IMR-90 (cell line): ENCODE measurements around the gene MED26. TPM values are rescaled to one million over a fixed set of nuclear protein-coding genes. Genes with fewer than 3 reads are reported as not detected.
A peak's percentile ranks its signal among the peaks of the same experiment; 100 is the strongest.

Experiments
- ATAC-seq: fragments of 200-7000 bp; cut with Tn5 transposase; 2 replicates; pipeline ENCODE4 v1.9.1; 2020; ENCODE audit warnings: low read depth, mild to moderate bottlenecking, moderate library complexity
- BruUV-seq: library from RNA; stranded (reverse); fragments of 400-500 nt; replicated peaks from 2 replicates; lab custom pipeline; 2021; lab: Mats Ljungman, UMichigan
- CTCF ChIA-PET: fragments of 300-600 bp; formaldehyde crosslinking; extraction: SDS; loops from one replicate; lab custom pipeline; 2021; ENCODE audit warnings: antibody characterized with exemption; lab: Yijun Ruan, JAX
- POLR2A ChIA-PET: fragments of 300-600 bp; sonication (Branson Sonifier 250); formaldehyde crosslinking; loops from one replicate; lab custom pipeline; 2022; ENCODE audit warnings: antibody characterized with exemption; ENCODE audit not compliant: unreplicated experiment; lab: Charles Lee
- DNase-seq: peaks from one replicate; pipeline ENCODE4 v3.0.0; 2013
- H2AFZ ChIP-seq: replicated peaks from 2 replicates; pipeline ENCODE3; 2013; ENCODE audit warnings: low read length, mild to moderate bottlenecking; ENCODE audit not compliant: poor library complexity
- H2AK5ac ChIP-seq: 2 replicates; pipeline ENCODE4 v1.6.1; 2013; ENCODE audit warnings: low read depth, low read length, inconsistent platforms
- H2AK9ac ChIP-seq: replicated peaks from 2 replicates; pipeline ENCODE3; 2013; ENCODE audit warnings: mild to moderate bottlenecking, low read depth, low read length, moderate library complexity; ENCODE audit not compliant: poor library complexity
- H2BK120ac ChIP-seq: 2 replicates; pipeline ENCODE4 v1.6.1; 2013; ENCODE audit warnings: low read depth, low read length, inconsistent platforms
- H2BK15ac ChIP-seq: 3 replicates; pipeline ENCODE4 v1.6.1; 2013; ENCODE audit warnings: low read depth, low read length, inconsistent platforms
- H2BK20ac ChIP-seq: 2 replicates; pipeline ENCODE4 v1.6.1; 2013; ENCODE audit warnings: low read depth, mild to moderate bottlenecking, inconsistent platforms, low read length, moderate library complexity
- H2BK5ac ChIP-seq: 2 replicates; pipeline ENCODE4 v1.6.1; 2013; ENCODE audit warnings: mild to moderate bottlenecking, low read depth, low read length, inconsistent platforms; ENCODE audit not compliant: poor library complexity, severe bottlenecking
- H3K14ac ChIP-seq: replicated peaks from 2 replicates; pipeline ENCODE4 v1.6.1; 2013; ENCODE audit warnings: low read depth, low read length, inconsistent platforms
- H3K18ac ChIP-seq: 2 replicates; pipeline ENCODE4 v1.6.1; 2013; ENCODE audit warnings: low read depth, low read length, control low read depth
- H3K23ac ChIP-seq: 2 replicates; pipeline ENCODE4 v1.6.1; 2013; ENCODE audit warnings: low read depth, low read length, inconsistent platforms
- H3K27ac ChIP-seq: 2 replicates; pipeline ENCODE4 v1.5.1; 2013; ENCODE audit warnings: mild to moderate bottlenecking, control low read depth, low read length; ENCODE audit not compliant: insufficient read depth
- H3K27me3 ChIP-seq: 2 replicates; pipeline ENCODE4 v1.6.1; 2013; ENCODE audit warnings: low read length; ENCODE audit not compliant: control insufficient read depth, insufficient read depth
- H3K36me3 ChIP-seq: 2 replicates; pipeline ENCODE4 v1.6.1; 2013; ENCODE audit warnings: low read length, mixed read lengths; ENCODE audit not compliant: control insufficient read depth, insufficient read depth
- H3K4ac ChIP-seq: 2 replicates; pipeline ENCODE4 v1.6.1; 2013; ENCODE audit warnings: low read depth, low read length, inconsistent platforms
- H3K4me1 ChIP-seq: 2 replicates; pipeline ENCODE4 v1.6.1; 2013; ENCODE audit warnings: low read length, mixed read lengths; ENCODE audit not compliant: control insufficient read depth, insufficient read depth
- H3K4me2 ChIP-seq: 2 replicates; pipeline ENCODE4 v1.6.1; 2013; ENCODE audit warnings: low read depth, mild to moderate bottlenecking, control low read depth, low read length, moderate library complexity
- H3K4me3 ChIP-seq: 2 replicates; pipeline ENCODE4 v1.5.1; 2013; ENCODE audit warnings: low read depth, mild to moderate bottlenecking, control low read depth, low read length, moderate library complexity; ENCODE audit not compliant: insufficient read depth
- H3K56ac ChIP-seq: 2 replicates; pipeline ENCODE4 v1.6.1; 2013; ENCODE audit warnings: low read length, inconsistent platforms; ENCODE audit not compliant: insufficient read depth; ENCODE audit errors: extremely low read depth
- H3K79me1 ChIP-seq, 2 experiments: 2 replicates each; pipeline ENCODE4 v1.6.1; 2013; ENCODE audit warnings: low read length in 2 of 2, inconsistent platforms in 1 of 2, low read depth in 1 of 2
- H3K9ac ChIP-seq: 2 replicates; pipeline ENCODE4 v1.6.1; 2013; ENCODE audit warnings: low read depth, low read length, control low read depth
- H3K9me1 ChIP-seq: 2 replicates; pipeline ENCODE4 v1.6.1; 2013; ENCODE audit warnings: low read length, inconsistent platforms; ENCODE audit not compliant: insufficient read depth
- H3K9me3 ChIP-seq: 2 replicates; pipeline ENCODE4 v1.6.1; 2013; ENCODE audit warnings: low read length; ENCODE audit not compliant: control insufficient read depth, insufficient read depth
- H4K20me1 ChIP-seq: 2 replicates; pipeline ENCODE4 v1.6.1; 2013; ENCODE audit warnings: low read length, inconsistent platforms; ENCODE audit not compliant: insufficient read depth
- H4K5ac ChIP-seq: 2 replicates; pipeline ENCODE4 v1.6.1; 2013; ENCODE audit warnings: mild to moderate bottlenecking, low read depth, low read length, control low read depth
- H4K8ac ChIP-seq, 2 experiments: 2 replicates each; pipeline ENCODE4 v1.6.1; 2013; ENCODE audit warnings: low read depth in 2 of 2, low read length in 2 of 2, control low read depth in 1 of 2, inconsistent platforms in 1 of 2
- H4K91ac ChIP-seq: 2 replicates; pipeline ENCODE4 v1.6.1; 2013; ENCODE audit warnings: low read depth, low read length, inconsistent platforms; ENCODE audit not compliant: insufficient read depth
- BHLHE40 ChIP-seq: fragments of 150-350 bp; IDR thresholded peaks from 2 replicates; pipeline ENCODE4 v1.6.1; 2016; ENCODE audit warnings: mild to moderate bottlenecking, low read depth, low read length
- CEBPB ChIP-seq: IDR thresholded peaks from 2 replicates; pipeline ENCODE4 v1.6.1; 2012; ENCODE audit warnings: low read depth, low read length, improper control_type of control experiment
- CHD1 ChIP-seq: IDR thresholded peaks from 2 replicates; pipeline ENCODE4 v1.6.1; 2012; ENCODE audit warnings: low read depth, low read length, improper control_type of control experiment
- CTCF ChIP-seq: conservative IDR thresholded peaks from 2 replicates; pipeline ENCODE4 v1.5.1; 2012; ENCODE audit warnings: mild to moderate bottlenecking, low read depth, low read length, improper control_type of control experiment
- FOS ChIP-seq: fragments of 150-350 bp; IDR thresholded peaks from 2 replicates; pipeline ENCODE4 v1.6.1; 2016; ENCODE audit warnings: low read depth, low read length
- MAFK ChIP-seq: IDR thresholded peaks from 2 replicates; pipeline ENCODE4 v1.6.1; 2012; ENCODE audit warnings: low read depth, low read length, improper control_type of control experiment
- MAZ ChIP-seq: IDR thresholded peaks from 2 replicates; pipeline ENCODE4 v1.6.1; 2012; ENCODE audit warnings: low read depth, mild to moderate bottlenecking, low read length, improper control_type of control experiment, moderate library complexity, borderline replicate concordance
- MXI1 ChIP-seq: IDR thresholded peaks from 2 replicates; pipeline ENCODE4 v1.6.1; 2012; ENCODE audit warnings: low read depth, mild to moderate bottlenecking, low read length, moderate library complexity, borderline replicate concordance
- NFE2L2 ChIP-seq: fragments of 150-350 bp; IDR thresholded peaks from 2 replicates; pipeline ENCODE4 v1.6.1; 2016; ENCODE audit warnings: low read depth, mild to moderate bottlenecking, low read length
- POLR2A ChIP-seq: IDR thresholded peaks from 2 replicates; pipeline ENCODE4 v1.6.1; 2012; ENCODE audit warnings: mild to moderate bottlenecking, low read depth, low read length
- RAD21 ChIP-seq: IDR thresholded peaks from 2 replicates; pipeline ENCODE4 v1.6.1; 2012; ENCODE audit warnings: low read length, improper control_type of control experiment
- RCOR1 ChIP-seq: IDR thresholded peaks from 2 replicates; pipeline ENCODE4 v1.6.1; 2012; ENCODE audit warnings: mild to moderate bottlenecking, low read length, improper control_type of control experiment; ENCODE audit not compliant: insufficient replicate concordance
- RFX5 ChIP-seq: IDR thresholded peaks from 2 replicates; pipeline ENCODE4 v1.8.0; 2012; ENCODE audit warnings: low read depth, mild to moderate bottlenecking, low read length, moderate library complexity
- SMC3 ChIP-seq: fragments of 150-350 bp; IDR thresholded peaks from 2 replicates; pipeline ENCODE4 v1.6.1; 2016; ENCODE audit warnings: low read depth, mild to moderate bottlenecking, antibody characterized with exemption, low read length, moderate library complexity
- WGBS, 2 experiments: methylation state at CpG; one replicate each; pipeline versions ENCODE4 v1.1.5 to v1.1.7; 2013; ENCODE audit warnings: missing lambda C conversion rate in 2 of 2; ENCODE audit not compliant: insufficient read length in 1 of 2; ENCODE audit errors: extremely low coverage in 2 of 2; 5-methylcytosine and 5-hydroxymethylcytosine counted together
- dilution Hi-C: fragments of 300-500 bp; cut with HindIII; formaldehyde crosslinking; loops from one replicate; pipeline ENCODE4 v1.14.3; 2018; ENCODE audit warnings: low sequenced_read_pairs; ENCODE audit not compliant: unreplicated experiment
- in situ Hi-C: fragments of 300-500 bp; cut with MboI; formaldehyde crosslinking; loops from 3 replicates; pipeline ENCODE4 v1.14.3; 2019; ENCODE audit warnings: low sequenced_read_pairs, inconsistent platforms, mixed read lengths
- intact Hi-C: fragments of 100-400 bp; cut with micrococcal nuclease; formaldehyde crosslinking; loops from 2 replicates; pipeline ENCODE4 v1.10.0; 2022
- polyA plus RNA-seq, 3 experiments: library from polyadenylated mRNA; depleted of rRNA; stranded (reverse); fragments of >200 nt; gene quantifications; 2 replicates each; pipeline ENCODE4 v1.2.3, GENCODE V29; 2012; ENCODE audit warnings: low replicate concordance in 1 of 3
- total RNA-seq: library from RNA; depleted of rRNA; stranded (reverse); fragments of >200 nt; gene quantifications from 2 replicates; pipeline ENCODE4 v1.2.3, GENCODE V29; 2012
- TF ChIP-seq, protein P1 (sequence below): fragments of 150-350 bp; IDR thresholded peaks from 2 replicates; pipeline ENCODE4 v1.6.1; 2017; ENCODE audit warnings: mild to moderate bottlenecking, antibody characterized with exemption, low read length, low read depth

The MED26 gene
- total and polyA plus RNA-seq, 2 of the 4 experiments (the other 2 are of a cell fraction), result 2.0 to 4.0 TPM

GRCh38 chr19:16671652-16672274 lies 43.8 kb upstream of the MED26 start:
- Histone ChIP-seq H3K4me3 (no peak overlapping the region), H3K14ac (no peak overlapping the region), H3K27me3 (no peaks in the 10 kb centered on the region), H4K20me1 (no peaks in the 10 kb centered on the region), H3K23ac (no peak overlapping the region), H3K9ac (no peak overlapping the region), H3K9me1 (no peaks in the 10 kb centered on the region), H3K4me1 (no peaks in the 10 kb centered on the region), H3K18ac (no peak overlapping the region), H3K9me3 (no peaks in the 10 kb centered on the region), H2BK120ac (no peak overlapping the region), H3K27ac (no peak overlapping the region), H4K8ac (no peak overlapping the region), H2BK20ac (no peak overlapping the region), H4K5ac (no peak overlapping the region), H3K56ac (no peak overlapping the region), H3K79me1 (no peaks in the 10 kb centered on the region), H3K36me3 (no peaks in the 10 kb centered on the region), H2AK9ac (no peak overlapping the region), H2BK5ac (no peak overlapping the region), H2BK15ac (no peak overlapping the region), H3K4me2 (no peak overlapping the region), H3K4ac (no peak overlapping the region), H2AFZ (peak overlapping the region; percentile 32), H2AK5ac (no peak overlapping the region), H4K91ac (no peak overlapping the region)
- in situ Hi-C loops, result no loop called here
- ChIA-PET POLR2A (interaction anchor here (0.6 kb wide), 1 partner anchor 9 kb away, joined by 4 read pairs; no protein-coding TSS in a partner anchor), CTCF (no interaction called here)
- 90% methylated on average over 4 of the region's 12 CpGs; no CpG with 5 or more reads in 1 of the 2 experiments for WGBS, 2 experiments
- intact Hi-C loops, result no loop called here
- DNase-seq (no peak), ATAC-seq (no peak)
- TF ChIP-seq RAD21, result no peak
- no peak for TF ChIP-seq MAZ
- no peak for TF ChIP-seq CHD1
- no peak for TF ChIP-seq NFE2L2
- TF ChIP-seq FOS, result no peak
- no peak for TF ChIP-seq CEBPB
- no peak for TF ChIP-seq SMC3
- no peak for TF ChIP-seq RCOR1
- no peak for TF ChIP-seq BHLHE40
- TF ChIP-seq CTCF, result no peak
- TF ChIP-seq, protein P1, sequence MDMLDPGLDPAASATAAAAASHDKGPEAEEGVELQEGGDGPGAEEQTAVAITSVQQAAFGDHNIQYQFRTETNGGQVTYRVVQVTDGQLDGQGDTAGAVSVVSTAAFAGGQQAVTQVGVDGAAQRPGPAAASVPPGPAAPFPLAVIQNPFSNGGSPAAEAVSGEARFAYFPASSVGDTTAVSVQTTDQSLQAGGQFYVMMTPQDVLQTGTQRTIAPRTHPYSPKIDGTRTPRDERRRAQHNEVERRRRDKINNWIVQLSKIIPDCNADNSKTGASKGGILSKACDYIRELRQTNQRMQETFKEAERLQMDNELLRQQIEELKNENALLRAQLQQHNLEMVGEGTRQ, result no peak
- no peak for TF ChIP-seq MXI1
- TF ChIP-seq POLR2A, result no peak
- TF ChIP-seq RFX5, result no peak
- no peak for TF ChIP-seq MAFK
- dilution Hi-C loops, result no loop called here
- no TSS peak for BruUV-seq
